ENCODE results near the gene LMX1A.

DNA sequence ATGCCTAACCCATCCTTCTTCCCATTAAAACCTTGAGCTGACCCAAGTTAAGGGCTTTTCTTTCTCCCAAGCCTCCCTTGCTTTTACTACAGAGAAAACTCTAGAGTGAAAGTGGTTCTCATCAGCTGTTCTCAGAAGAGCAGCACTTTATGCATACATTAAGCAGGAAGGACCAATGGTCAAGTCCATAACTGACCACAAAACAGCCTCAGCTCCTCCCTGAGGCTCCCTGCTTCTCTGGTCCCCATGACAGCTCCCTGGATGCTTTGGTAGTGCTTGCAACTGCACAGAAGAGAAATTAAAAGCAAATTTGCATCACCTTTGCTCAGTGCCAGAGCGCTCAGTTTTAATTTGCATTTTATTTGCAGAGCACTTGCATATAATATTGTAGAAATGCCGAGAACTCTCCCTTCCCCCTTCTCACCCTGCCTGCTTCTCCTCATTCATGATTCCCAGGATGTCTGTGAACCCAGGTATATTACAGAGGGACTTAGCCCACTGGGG is 56.1 kb downstream of the LMX1A start:
- TF ChIP-seq, protein P1, sequence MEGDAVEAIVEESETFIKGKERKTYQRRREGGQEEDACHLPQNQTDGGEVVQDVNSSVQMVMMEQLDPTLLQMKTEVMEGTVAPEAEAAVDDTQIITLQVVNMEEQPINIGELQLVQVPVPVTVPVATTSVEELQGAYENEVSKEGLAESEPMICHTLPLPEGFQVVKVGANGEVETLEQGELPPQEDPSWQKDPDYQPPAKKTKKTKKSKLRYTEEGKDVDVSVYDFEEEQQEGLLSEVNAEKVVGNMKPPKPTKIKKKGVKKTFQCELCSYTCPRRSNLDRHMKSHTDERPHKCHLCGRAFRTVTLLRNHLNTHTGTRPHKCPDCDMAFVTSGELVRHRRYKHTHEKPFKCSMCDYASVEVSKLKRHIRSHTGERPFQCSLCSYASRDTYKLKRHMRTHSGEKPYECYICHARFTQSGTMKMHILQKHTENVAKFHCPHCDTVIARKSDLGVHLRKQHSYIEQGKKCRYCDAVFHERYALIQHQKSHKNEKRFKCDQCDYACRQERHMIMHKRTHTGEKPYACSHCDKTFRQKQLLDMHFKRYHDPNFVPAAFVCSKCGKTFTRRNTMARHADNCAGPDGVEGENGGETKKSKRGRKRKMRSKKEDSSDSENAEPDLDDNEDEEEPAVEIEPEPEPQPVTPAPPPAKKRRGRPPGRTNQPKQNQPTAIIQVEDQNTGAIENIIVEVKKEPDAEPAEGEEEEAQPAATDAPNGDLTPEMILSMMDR (IDR thresholded peaks at IDR 0.05): no peak
- no peak for TF ChIP-seq POLR2A (IDR thresholded peaks at IDR 0.05)

Data from Peyer's patch (tissue), 4 donors.